ENCODE measurements around the gene AKR1C3.
A peak's percentile ranks its signal among the peaks of the same experiment; 100 is the strongest.
"Not testable (repeated sequence)": the region's sequence is repeated elsewhere in the genome, so short reads cannot be mapped to it uniquely, and the experiment has no call there.

AKR1C3 gene

DNA sequence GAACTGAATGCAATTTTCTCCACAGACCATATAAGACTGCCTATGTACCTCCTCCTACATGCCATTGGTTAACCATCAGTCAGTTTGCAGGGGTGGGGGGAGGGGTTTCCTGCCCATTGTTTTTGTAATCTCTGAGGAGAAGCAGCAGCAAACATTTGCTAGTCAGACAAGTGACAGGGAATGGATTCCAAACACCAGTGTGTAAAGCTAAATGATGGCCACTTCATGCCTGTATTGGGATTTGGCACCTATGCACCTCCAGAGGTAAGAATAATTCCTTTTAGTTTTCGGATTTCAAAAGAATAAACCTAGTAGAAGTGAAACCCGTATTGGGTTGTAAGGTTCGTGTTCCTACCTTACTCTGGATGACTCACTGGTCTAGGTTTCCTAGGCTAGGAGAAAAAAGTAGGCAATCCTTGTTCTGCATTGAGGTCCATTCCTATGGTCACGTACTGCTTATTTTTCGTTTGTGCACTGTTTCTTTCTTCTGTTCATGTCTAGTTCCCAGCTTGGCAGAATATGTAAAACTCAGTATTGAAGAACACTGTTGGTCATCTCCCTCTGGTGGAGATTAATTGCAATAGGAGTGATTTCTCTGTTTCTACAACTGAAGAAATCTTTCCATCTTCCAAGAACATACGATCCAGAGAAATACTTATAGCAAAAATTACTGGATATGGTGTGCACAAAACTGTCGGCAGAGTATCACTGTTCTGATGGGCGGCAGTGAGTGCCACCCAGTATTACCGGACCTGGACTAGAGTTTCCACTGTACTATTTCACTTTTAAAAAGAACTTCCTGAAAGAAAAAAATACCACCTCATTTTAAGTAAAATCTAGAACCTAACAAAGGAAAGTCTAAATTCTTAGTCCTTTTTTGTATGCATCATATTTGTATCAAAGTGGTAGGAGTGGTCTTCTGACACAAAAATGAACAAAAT, at the start of gene AKR1C3:
AKR1C3 (plus strand) TSS at position 150 of the 941 bp plus-strand sequence; CDS start at position 181, 31 bp downstream.
- peak; percentile 48 for DNase-seq (ENCODE audit: low spot score)

- DNase-seq (ENCODE audit: low spot score), result no peak
Observed at GRCh38 chr10:5045095-5045494, 49.1 kb upstream of the AKR1C3 start.

- DNase-seq (ENCODE audit: low spot score), result no peak
Observed at GRCh38 chr10:5046410-5046809, 47.8 kb upstream of the AKR1C3 start.

GRCh38 chr10:5047055-5047454, 47.2 kb upstream of the AKR1C3 start:
- DNase-seq (ENCODE audit: low spot score), result not testable (repeated sequence)

- no peak for DNase-seq (ENCODE audit: low spot score)
Observed at GRCh38 chr10:5047912-5048628, 46.1 kb upstream of the AKR1C3 start.

DNA sequence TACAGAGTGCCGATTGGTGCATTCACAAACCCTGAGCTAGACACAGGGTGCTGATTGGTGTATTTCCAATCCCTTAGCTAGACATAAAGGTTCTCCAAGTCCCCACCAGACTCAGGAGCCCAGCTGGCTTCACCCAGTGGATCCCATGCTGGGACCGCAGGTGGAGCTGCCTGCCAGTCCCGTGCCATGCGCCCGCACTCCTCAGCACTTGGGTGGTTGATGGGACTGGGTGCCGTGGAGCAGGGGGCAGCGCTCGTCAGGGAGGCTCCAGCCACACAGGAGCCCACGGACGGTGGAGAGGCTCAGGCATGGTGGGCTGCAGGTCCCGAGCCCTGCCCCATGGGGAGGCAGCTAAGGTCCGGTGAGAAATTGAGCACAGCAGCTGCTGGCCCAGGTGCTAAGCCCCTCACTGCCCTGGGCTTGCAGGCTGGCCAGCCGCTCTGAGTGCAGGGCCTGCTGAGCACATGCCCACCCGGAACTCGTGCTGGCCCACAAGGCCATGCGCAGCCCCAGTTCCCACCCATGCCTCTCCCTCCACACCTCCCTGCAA, 41.2 kb upstream of the AKR1C3 start:
- DNase-seq (ENCODE audit: low spot score), result not testable (repeated sequence)

- not testable (repeated sequence) for DNase-seq (ENCODE audit: low spot score)
Observed at GRCh38 chr10:5054831-5055230, 39.4 kb upstream of the AKR1C3 start.

GRCh38 chr10:5059267-5059666, 34.9 kb upstream of the AKR1C3 start:
- not testable (repeated sequence) for DNase-seq (ENCODE audit: low spot score)

- DNase-seq (ENCODE audit: low spot score), result not testable (repeated sequence)
Observed at GRCh38 chr10:5060791-5061190, 33.4 kb upstream of the AKR1C3 start.

DNA sequence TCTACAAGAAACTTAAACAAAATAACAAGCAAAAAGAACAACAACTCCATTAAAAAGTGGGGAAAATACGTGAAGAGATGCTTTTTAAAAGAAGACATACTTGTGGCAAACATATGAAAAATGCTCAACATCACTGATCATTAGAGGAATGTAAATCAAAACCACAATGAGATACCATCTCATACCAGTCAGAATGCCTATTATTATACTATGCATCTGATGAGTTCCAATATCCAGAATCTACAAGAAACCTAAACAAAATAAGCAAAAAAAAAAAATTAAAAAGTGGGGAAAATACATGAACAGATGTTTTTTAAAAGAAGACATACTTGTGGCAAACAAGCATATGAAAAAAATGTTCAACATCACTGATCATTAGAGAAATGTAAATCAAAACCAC, 29.6 kb upstream of the AKR1C3 start:
- no peak for DNase-seq (ENCODE audit: low spot score)

DNA sequence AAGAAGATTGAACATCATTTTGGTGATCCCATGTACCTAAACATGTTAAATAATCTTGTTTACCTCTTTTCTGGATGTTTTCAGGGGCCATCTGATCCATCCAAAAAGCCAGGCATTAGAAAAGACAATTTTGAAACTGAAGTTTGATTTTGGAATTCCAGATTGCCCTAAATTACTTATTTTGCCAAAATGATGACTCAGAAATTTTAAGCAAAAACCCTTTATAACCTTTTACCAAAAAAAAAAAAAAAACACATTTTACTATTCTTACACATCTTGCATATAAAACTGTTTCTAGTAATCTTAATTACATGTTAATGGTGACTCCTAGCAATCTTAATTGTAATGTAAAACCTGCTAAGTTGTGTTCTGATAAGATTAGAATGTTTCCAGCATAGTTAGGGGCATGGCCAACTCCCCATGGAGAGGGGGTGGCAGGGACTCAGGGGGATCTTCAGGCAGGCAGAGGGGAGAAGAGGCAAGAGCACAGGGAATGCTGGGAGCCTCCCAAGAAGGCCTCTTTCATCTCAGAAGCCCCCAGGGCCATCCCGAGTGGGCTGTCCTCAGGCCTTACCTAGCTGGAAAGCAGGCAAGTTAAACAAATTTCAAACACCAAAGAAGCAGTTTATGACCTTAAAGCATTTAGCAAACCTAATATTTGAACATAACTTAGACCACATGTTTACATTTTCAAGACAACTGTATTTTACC, 25.8 kb upstream of the AKR1C3 start:
- DNase-seq (ENCODE audit: low spot score), result no peak

- no peak for DNase-seq (ENCODE audit: low spot score)
Observed at GRCh38 chr10:5070648-5071410, 23.4 kb upstream of the AKR1C3 start.

- DNase-seq (ENCODE audit: low spot score), result peak; percentile 68
Observed at GRCh38 chr10:5071411-5072198, 22.6 kb upstream of the AKR1C3 start.

DNA sequence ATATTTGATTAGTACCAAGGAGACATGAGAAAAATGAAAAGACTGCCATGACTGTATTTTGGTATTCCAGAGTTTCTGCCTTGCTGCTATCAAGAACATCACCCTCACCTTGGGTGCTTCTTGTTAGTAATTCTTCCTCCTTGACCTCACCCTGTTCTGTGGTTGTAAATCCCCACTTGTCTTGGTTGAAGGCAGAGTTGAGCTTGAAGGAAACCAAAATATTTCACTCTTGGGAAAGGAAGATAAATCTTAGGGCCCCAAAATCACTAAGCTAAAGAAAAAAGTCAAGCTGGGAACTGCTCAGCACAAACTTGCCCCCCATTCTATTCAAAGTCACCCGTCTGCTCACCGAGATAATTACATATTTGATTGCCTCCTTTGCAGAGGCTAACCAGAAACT, 20.6 kb upstream of the AKR1C3 start:
- no peak for DNase-seq (ENCODE audit: low spot score)

DNA sequence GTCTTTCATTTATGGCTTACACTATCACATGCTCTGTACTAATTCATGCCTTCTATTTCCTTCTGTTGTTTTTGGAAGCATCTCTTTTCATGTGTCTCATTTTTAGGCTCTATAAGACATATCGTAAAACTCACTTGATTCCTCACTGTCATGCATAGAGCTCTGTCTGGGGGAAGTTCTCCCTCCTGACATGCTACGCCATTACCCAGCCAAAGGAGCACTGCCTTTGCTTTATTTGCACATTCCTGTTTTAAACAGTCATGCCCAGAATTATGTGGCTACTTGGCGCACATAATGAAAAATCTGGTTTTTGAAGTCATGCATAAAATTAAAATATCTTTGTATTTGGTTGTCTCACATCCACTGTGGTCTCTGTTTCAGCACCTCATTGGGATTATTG, 17.6 kb upstream of the AKR1C3 start:
- no peak for DNase-seq (ENCODE audit: low spot score)

- no peak for DNase-seq (ENCODE audit: low spot score)
Observed at GRCh38 chr10:5078547-5079180, 15.6 kb upstream of the AKR1C3 start.

GRCh38 chr10:5079306-5079830, 14.8 kb upstream of the AKR1C3 start:
- no peak for DNase-seq (ENCODE audit: low spot score)

GRCh38 chr10:5079836-5080235, 14.4 kb upstream of the AKR1C3 start:
- DNase-seq (ENCODE audit: low spot score), result no peak

- DNase-seq (ENCODE audit: low spot score), result no peak
Observed at GRCh38 chr10:5081091-5081490, 13.1 kb upstream of the AKR1C3 start.

Data from Ammon's horn (tissue), 1 donor.